GM12875 (cell line): ENCODE data around the gene SLIT1.

Source experiments
- H3K4me3 ChIP-seq: one replicate; pipeline ENCODE4 v1.5.1; 2011; ENCODE audit warnings: low read depth, low read length, control low read depth
- CTCF ChIP-seq: IDR thresholded peaks from 2 replicates; pipeline ENCODE4 v1.5.1; 2011; ENCODE audit warnings: low read depth, mild to moderate bottlenecking, control low read depth, inconsistent platforms, low read length, moderate library complexity, borderline replicate concordance; ENCODE audit not compliant: insufficient read depth

Gene SLIT1

GRCh38 chr10:97174276-97174775 is 11.4 kb downstream of the SLIT1 start:
- no peak overlapping the region for H3K4me3 ChIP-seq
- no peak for TF ChIP-seq CTCF

GRCh38 chr10:97173036-97173435 is 12.7 kb downstream of the SLIT1 start:
- no peak overlapping the region for H3K4me3 ChIP-seq
- TF ChIP-seq CTCF = no peak

GRCh38 chr10:97171001-97171400 is 14.8 kb downstream of the SLIT1 start:
- H3K4me3 ChIP-seq = no peak overlapping the region
- no peak for TF ChIP-seq CTCF

GRCh38 chr10:97169911-97170693 is 15.7 kb downstream of the SLIT1 start:
- no peak for TF ChIP-seq CTCF
- H3K4me3 ChIP-seq = no peak overlapping the region

GRCh38 chr10:97169063-97169462 is 16.7 kb downstream of the SLIT1 start:
- no peak overlapping the region for H3K4me3 ChIP-seq
- no peak for TF ChIP-seq CTCF

GRCh38 chr10:97168645-97169044 is 17.1 kb downstream of the SLIT1 start:
- TF ChIP-seq CTCF = no peak
- no peak overlapping the region for H3K4me3 ChIP-seq

GRCh38 chr10:97165499-97165898 is 20.3 kb downstream of the SLIT1 start:
- H3K4me3 ChIP-seq = no peak overlapping the region
- TF ChIP-seq CTCF = no peak
